H1 (cell line): ENCODE results near the gene TMEM232. TPM values are rescaled to one million over a fixed set of nuclear protein-coding genes. Genes with fewer than 3 reads are reported as not detected.

ENCODE experiments used
- KDM5A ChIP-seq: fragments of 200-600 bp; IDR thresholded peaks from 2 replicates; pipeline ENCODE4 v1.7.1; 2012; ENCODE audit warnings: mild to moderate bottlenecking, low read length, inconsistent platforms, mixed read lengths
- RXRA ChIP-seq: IDR thresholded peaks from 2 replicates; pipeline ENCODE4 v1.6.1; 2011; ENCODE audit warnings: low read depth, mild to moderate bottlenecking, low read length, moderate library complexity; ENCODE audit not compliant: insufficient read depth
- SIN3A ChIP-seq, 2 experiments: IDR thresholded peaks in 1 of 2; conservative IDR thresholded peaks in 1 of 2; 2 replicates each; pipeline ENCODE4 v1.6.1; 2011 to 2012; ENCODE audit warnings: low read length in 2 of 2, improper control_type of control experiment in 1 of 2, low read depth in 1 of 2, mild to moderate bottlenecking in 1 of 2
- YY1 ChIP-seq: IDR thresholded peaks from 2 replicates; pipeline ENCODE4 v1.6.1; 2011; ENCODE audit warnings: low read depth, mild to moderate bottlenecking, low read length
- polyA plus RNA-seq, 7 experiments: library from polyadenylated mRNA; depleted of rRNA in 3 of 7; stranded (reverse) in 5 of 7; unstranded in 2 of 7; fragments of >200 nt in 5 of 7; fragments of 200-250 nt in 2 of 7; gene quantifications; 1 replicate in 5 of 7; 2 replicates in 1 of 7; 4 replicates in 1 of 7; pipeline versions ENCODE4 v1.2.1 to v1.2.3, GENCODE V29; 2011 to 2013; ENCODE audit warnings: missing spikeins in 2 of 7, mixed read lengths in 2 of 7
- total RNA-seq: library from RNA; stranded (reverse); fragmentation: NEBNext Ultra II Directional; extraction: Animal tissue kit (Norgen Biotek cat#: 25700); gene quantifications from 2 replicates; pipeline ENCODE4 v1.2.1, GENCODE V29; 2021
- TF ChIP-seq, protein P1 (sequence below): IDR thresholded peaks from 2 replicates; pipeline ENCODE4 v1.6.1; 2012; ENCODE audit warnings: low read length, inconsistent platforms

Gene TMEM232
- total and polyA plus RNA-seq, 2 of the 8 experiments (the other 6 are each of a cell fraction or from before 2014, with no cell fraction given), result 0.38 to 1.3 TPM

DNA sequence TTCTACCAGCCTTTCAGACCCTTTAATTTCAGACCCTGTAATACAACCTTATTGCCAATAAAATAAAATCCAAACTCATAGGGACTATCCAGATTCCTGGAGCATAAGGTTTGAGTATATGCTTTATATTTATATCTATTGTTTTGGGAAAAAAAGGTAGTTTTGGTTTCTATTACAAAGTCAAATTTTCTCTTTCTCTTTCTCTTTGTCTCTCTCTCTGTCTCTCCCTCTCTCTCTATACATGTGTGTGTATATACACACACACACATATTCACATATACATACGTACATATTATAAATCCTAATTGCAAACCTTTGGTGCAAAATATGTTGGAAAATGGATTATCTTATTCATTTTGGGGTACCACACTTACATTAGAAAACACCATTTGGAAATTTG, 39.0 kb downstream of the TMEM232 start (continued):
- TF ChIP-seq RXRA (no peak), YY1 (no peak), KDM5A (no peak), SIN3A (conservative IDR thresholded peaks at IDR 0.05 in 1 of 2, IDR thresholded peaks at IDR 0.05 in 1 of 2; ENCODE audit: low read depth in 1 of 2, low read length in 2 of 2) (no peak)
- TF ChIP-seq, protein P1, sequence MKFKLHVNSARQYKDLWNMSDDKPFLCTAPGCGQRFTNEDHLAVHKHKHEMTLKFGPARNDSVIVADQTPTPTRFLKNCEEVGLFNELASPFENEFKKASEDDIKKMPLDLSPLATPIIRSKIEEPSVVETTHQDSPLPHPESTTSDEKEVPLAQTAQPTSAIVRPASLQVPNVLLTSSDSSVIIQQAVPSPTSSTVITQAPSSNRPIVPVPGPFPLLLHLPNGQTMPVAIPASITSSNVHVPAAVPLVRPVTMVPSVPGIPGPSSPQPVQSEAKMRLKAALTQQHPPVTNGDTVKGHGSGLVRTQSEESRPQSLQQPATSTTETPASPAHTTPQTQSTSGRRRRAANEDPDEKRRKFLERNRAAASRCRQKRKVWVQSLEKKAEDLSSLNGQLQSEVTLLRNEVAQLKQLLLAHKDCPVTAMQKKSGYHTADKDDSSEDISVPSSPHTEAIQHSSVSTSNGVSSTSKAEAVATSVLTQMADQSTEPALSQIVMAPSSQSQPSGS, result no peak
- TF ChIP-seq, all 59 proteins: peak for 0
